ENCODE results near the gene CHD3.

DNA sequence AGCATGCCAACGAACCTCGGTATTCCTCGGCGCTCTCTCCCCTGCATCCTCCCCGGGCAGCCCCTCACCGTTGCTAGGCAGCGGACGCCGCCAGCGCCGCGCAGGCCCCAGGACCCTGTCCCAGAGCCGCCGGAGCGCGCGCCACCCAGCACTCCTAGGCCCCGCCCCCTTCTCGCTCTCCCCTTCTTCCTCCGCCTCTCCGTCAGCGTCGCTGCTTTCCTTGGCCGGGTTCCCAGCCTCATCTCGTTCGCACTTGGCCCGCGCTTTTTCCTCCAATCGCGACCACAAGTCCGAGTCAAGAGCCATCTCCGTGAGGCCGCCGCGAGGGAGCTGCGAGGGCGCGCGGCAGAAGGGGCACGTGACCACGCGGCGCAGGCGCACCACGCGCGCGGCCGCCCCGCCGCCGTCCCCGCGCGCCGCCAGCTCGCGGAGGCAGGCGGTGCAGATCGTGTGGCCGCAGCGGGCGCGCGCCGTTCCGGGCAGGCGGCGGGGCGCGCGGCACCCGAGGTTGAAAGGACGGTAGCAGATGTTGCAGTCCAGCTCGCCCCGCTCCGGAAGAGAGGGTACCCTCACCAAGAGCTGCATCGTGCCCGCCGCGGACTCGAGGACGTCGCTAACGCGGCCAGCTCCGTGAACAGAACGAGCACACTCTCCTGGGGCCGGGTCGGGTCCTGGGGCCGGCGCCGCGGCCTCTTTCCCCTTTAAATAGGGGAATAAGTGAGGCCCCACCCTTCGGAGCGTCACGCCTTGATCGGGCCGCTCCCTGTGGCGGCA is 27.2 kb downstream of the CHD3 start, which contains the start of gene RNF227:
- TF ChIP-seq, protein P1, sequence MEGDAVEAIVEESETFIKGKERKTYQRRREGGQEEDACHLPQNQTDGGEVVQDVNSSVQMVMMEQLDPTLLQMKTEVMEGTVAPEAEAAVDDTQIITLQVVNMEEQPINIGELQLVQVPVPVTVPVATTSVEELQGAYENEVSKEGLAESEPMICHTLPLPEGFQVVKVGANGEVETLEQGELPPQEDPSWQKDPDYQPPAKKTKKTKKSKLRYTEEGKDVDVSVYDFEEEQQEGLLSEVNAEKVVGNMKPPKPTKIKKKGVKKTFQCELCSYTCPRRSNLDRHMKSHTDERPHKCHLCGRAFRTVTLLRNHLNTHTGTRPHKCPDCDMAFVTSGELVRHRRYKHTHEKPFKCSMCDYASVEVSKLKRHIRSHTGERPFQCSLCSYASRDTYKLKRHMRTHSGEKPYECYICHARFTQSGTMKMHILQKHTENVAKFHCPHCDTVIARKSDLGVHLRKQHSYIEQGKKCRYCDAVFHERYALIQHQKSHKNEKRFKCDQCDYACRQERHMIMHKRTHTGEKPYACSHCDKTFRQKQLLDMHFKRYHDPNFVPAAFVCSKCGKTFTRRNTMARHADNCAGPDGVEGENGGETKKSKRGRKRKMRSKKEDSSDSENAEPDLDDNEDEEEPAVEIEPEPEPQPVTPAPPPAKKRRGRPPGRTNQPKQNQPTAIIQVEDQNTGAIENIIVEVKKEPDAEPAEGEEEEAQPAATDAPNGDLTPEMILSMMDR (IDR thresholded peaks at IDR 0.05; ENCODE audit: insufficient read depth, low read length) = no peak
- TF ChIP-seq, protein P2, sequence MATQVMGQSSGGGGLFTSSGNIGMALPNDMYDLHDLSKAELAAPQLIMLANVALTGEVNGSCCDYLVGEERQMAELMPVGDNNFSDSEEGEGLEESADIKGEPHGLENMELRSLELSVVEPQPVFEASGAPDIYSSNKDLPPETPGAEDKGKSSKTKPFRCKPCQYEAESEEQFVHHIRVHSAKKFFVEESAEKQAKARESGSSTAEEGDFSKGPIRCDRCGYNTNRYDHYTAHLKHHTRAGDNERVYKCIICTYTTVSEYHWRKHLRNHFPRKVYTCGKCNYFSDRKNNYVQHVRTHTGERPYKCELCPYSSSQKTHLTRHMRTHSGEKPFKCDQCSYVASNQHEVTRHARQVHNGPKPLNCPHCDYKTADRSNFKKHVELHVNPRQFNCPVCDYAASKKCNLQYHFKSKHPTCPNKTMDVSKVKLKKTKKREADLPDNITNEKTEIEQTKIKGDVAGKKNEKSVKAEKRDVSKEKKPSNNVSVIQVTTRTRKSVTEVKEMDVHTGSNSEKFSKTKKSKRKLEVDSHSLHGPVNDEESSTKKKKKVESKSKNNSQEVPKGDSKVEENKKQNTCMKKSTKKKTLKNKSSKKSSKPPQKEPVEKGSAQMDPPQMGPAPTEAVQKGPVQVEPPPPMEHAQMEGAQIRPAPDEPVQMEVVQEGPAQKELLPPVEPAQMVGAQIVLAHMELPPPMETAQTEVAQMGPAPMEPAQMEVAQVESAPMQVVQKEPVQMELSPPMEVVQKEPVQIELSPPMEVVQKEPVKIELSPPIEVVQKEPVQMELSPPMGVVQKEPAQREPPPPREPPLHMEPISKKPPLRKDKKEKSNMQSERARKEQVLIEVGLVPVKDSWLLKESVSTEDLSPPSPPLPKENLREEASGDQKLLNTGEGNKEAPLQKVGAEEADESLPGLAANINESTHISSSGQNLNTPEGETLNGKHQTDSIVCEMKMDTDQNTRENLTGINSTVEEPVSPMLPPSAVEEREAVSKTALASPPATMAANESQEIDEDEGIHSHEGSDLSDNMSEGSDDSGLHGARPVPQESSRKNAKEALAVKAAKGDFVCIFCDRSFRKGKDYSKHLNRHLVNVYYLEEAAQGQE (IDR thresholded peaks at IDR 0.05; ENCODE audit: insufficient replicate concordance, low read depth) = no peak

Measured in HL-60 (cell line).